ENCODE measurements around the gene ST6GALNAC3. TPM values are rescaled to one million over a fixed set of nuclear protein-coding genes. Genes with fewer than 3 reads are reported as not detected.

Gene ST6GALNAC3
- total RNA-seq, 6 experiments from 2014 or later, result 1.4 to 3.2 (median 2.6) TPM

DNA sequence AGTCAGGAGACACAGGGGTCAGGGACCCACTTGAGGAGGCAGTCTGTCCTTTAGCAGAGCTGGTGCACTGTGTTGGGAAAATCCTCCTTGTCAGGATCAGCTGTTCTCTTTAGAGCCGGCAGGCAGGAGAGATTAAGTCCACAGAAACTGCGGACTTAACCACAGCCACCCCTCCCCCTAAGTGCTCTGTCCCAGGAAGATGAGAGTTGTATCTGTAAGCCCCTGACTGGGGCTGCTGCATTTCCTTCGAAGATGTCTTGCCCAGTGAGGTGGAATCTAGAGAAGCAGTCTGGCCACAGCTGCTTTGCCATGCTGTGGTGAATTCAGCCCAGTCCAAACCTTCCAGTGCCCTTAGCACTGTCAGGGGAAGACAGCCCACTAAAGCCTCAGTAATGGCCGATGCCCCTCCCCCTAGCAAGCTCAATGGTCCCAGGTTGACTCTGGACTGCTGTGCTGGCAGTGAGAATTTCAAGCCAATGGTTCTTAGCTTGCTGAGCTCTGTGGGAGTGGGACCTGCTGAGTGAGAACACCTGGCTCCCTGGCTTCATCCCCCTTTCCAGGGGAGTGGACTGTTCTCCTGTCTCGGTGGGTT, 172.8 kb downstream of the ST6GALNAC3 start:
- ATAC-seq (no peak), DNase-seq (no peak)
- Histone ChIP-seq H3K27me3 (no peaks in the 10 kb centered on the region), H3K9me3 (no peaks in the 10 kb centered on the region), H3K27ac (no peak overlapping the region), H3K4me1 (no peaks in the 10 kb centered on the region), H3K36me3 (no peaks in the 10 kb centered on the region), H3K4me3 (no peak overlapping the region)
- TF ChIP-seq, protein P1, sequence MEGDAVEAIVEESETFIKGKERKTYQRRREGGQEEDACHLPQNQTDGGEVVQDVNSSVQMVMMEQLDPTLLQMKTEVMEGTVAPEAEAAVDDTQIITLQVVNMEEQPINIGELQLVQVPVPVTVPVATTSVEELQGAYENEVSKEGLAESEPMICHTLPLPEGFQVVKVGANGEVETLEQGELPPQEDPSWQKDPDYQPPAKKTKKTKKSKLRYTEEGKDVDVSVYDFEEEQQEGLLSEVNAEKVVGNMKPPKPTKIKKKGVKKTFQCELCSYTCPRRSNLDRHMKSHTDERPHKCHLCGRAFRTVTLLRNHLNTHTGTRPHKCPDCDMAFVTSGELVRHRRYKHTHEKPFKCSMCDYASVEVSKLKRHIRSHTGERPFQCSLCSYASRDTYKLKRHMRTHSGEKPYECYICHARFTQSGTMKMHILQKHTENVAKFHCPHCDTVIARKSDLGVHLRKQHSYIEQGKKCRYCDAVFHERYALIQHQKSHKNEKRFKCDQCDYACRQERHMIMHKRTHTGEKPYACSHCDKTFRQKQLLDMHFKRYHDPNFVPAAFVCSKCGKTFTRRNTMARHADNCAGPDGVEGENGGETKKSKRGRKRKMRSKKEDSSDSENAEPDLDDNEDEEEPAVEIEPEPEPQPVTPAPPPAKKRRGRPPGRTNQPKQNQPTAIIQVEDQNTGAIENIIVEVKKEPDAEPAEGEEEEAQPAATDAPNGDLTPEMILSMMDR (IDR thresholded peaks at IDR 0.05), result no peak
- no peak for TF ChIP-seq POLR2A (IDR thresholded peaks at IDR 0.05)
- intact Hi-C loops (cut with DNase I), result no loop called here
- 38% methylated on average over 2 of the region's 5 CpGs for WGBS (ENCODE audit: insufficient coverage, low coverage, low lambda C conversion rate, missing lambda C conversion rate)

DNA sequence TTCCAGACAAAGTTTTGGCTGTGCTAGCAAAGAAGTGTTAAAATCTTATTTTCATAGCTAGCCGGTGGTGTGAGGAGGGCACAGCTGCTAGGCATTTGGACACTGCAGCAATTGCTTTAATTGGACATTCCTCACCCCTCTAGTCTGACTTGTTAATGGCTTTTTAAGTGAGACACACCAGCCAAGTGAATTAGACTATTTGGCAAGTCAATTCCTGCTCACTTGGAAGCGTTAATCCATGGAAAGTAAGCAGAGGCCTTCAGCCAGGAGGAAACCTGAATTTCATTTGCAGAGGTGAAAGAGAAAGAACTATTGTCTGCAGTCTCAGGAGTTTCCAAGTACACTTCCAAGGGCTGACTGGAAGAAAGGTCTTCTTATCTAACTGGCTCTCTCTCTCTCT, 175.7 kb downstream of the ST6GALNAC3 start:
- DNase-seq, result no peak
- WGBS (ENCODE audit: insufficient coverage, low coverage, low lambda C conversion rate, missing lambda C conversion rate), result 35% methylated on average over 2 of the region's 2 CpGs
- ATAC-seq, result no peak

GRCh38 chr1:76252431-76252830, 177.9 kb downstream of the ST6GALNAC3 start:
- intact Hi-C loops (cut with DNase I), result no loop called here
- no peak for ATAC-seq
- TF ChIP-seq POLR2A (IDR thresholded peaks at IDR 0.05), result no peak
- TF ChIP-seq, protein P1 (IDR thresholded peaks at IDR 0.05), result no peak
- H3K36me3 ChIP-seq, result no peaks in the 10 kb centered on the region
- no peaks in the 10 kb centered on the region for H3K9me3 ChIP-seq
- no peak for DNase-seq
- no peak overlapping the region for H3K4me3 ChIP-seq
- H3K27me3 ChIP-seq, result no peaks in the 10 kb centered on the region
- no peaks in the 10 kb centered on the region for H3K4me1 ChIP-seq
- H3K27ac ChIP-seq, result no peak overlapping the region
- 62% methylated on average over 3 of the region's 3 CpGs for WGBS (ENCODE audit: insufficient coverage, low coverage, low lambda C conversion rate, missing lambda C conversion rate)

More for the DNA sequence above, 175.7 kb downstream of the ST6GALNAC3 start:
- H3K9me3 ChIP-seq, result no peaks in the 10 kb centered on the region
- no peak overlapping the region for H3K27ac ChIP-seq
- H3K4me3 ChIP-seq, result no peak overlapping the region
- intact Hi-C loops (cut with DNase I), result no loop called here
- no peaks in the 10 kb centered on the region for H3K4me1 ChIP-seq
- H3K27me3 ChIP-seq, result no peaks in the 10 kb centered on the region
- no peaks in the 10 kb centered on the region for H3K36me3 ChIP-seq
- TF ChIP-seq, protein P1 (IDR thresholded peaks at IDR 0.05), result no peak
- TF ChIP-seq POLR2A (IDR thresholded peaks at IDR 0.05), result no peak

DNA sequence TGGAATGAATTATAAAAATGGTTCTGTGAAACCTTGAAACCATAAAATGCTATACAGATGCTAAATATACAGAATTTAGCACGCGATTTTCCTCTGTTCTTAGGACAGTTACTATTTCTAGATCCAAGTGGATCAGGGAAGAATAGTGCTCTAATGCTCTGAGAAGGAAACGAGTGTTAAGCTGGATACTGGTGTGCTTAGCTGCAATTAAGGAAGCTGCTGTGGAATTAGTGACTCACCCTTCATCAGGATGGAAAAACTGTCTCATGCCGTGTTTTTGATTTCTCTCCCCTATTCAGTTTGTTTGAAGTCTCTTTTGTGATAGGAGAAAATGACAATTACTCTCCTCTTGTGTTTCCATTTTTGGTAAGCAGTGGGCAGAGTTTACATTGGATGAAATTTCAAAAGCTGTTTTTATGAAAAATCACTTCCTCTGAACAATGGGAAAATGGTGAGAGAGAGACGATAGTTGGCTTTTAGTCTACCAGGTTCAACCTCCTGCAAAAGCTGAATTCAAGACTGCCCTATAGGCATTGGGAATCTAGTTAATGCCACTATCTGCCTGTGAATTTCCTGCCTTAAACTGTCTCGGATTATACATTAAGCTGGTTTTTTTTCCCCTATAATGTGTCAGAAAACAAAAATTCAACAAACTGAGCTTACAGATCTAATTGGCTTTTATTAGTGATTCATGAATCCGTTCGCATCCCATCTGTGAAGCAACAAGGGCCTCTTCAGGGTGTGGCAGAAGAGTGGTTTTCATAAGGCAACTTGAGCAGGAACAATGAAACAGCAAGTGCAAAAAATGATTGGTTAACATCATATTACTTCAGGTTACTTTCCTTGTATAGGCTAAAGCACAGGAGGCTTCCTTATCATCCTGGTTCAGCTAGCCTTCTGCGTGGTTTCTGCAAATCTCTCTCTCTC, 179.8 kb downstream of the ST6GALNAC3 start:
- intact Hi-C loops (cut with DNase I), result no loop called here

More for the DNA sequence above, 179.8 kb downstream of the ST6GALNAC3 start:
- peak in 3 of 4 donors; percentile 53 to 80 (median 73) for ATAC-seq
- no peaks in the 10 kb centered on the region for H3K27me3 ChIP-seq
- no peak for TF ChIP-seq POLR2A (IDR thresholded peaks at IDR 0.05)
- TF ChIP-seq, protein P1 (IDR thresholded peaks at IDR 0.05), result no peak
- DNase-seq, result no peak
- H3K4me1 ChIP-seq, result no peaks in the 10 kb centered on the region
- H3K36me3 ChIP-seq, result no peaks in the 10 kb centered on the region
- H3K27ac ChIP-seq, result no peak overlapping the region
- 45% methylated on average over 9 of the region's 9 CpGs for WGBS (ENCODE audit: insufficient coverage, low coverage, low lambda C conversion rate, missing lambda C conversion rate)
- H3K9me3 ChIP-seq, result no peaks in the 10 kb centered on the region
- H3K4me3 ChIP-seq, result no peak overlapping the region
